ENCODE results near the gene C14orf93.

DNA sequence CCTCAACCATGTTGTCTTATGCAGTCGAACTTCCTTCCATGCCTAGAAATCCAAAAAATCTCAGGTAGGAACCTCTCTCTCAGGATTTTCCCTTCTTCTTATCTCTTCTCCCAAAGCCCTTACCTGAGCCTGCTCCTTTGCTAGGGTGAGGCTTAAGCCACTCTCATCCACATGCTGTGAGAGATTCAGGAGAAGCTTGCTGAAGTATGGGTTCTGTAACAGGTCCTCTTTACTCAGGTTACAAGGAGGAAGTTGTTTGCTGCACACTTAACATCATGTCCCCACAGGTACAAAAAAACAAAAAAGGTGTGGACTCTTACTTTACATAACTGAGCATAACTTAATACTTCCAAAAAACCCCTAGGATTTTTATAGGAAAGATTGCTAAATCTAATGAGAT is 57.5 kb downstream of the C14orf93 start:
- TF ChIP-seq, protein P1, sequence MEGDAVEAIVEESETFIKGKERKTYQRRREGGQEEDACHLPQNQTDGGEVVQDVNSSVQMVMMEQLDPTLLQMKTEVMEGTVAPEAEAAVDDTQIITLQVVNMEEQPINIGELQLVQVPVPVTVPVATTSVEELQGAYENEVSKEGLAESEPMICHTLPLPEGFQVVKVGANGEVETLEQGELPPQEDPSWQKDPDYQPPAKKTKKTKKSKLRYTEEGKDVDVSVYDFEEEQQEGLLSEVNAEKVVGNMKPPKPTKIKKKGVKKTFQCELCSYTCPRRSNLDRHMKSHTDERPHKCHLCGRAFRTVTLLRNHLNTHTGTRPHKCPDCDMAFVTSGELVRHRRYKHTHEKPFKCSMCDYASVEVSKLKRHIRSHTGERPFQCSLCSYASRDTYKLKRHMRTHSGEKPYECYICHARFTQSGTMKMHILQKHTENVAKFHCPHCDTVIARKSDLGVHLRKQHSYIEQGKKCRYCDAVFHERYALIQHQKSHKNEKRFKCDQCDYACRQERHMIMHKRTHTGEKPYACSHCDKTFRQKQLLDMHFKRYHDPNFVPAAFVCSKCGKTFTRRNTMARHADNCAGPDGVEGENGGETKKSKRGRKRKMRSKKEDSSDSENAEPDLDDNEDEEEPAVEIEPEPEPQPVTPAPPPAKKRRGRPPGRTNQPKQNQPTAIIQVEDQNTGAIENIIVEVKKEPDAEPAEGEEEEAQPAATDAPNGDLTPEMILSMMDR (IDR thresholded peaks at IDR 0.05; ENCODE audit: low read depth, low read length): no peak
- no peak for TF ChIP-seq EZH2phosphoT487 (IDR thresholded peaks at IDR 0.05; ENCODE audit: low read depth)

Data from OCI-LY3 (cell line).